ENCODE measurements around the gene TENM3. TPM values are rescaled to one million over a fixed set of nuclear protein-coding genes. Genes with fewer than 3 reads are reported as not detected.

TENM3 gene
- total RNA-seq, 2 experiments from 2014 or later = not detected

DNA sequence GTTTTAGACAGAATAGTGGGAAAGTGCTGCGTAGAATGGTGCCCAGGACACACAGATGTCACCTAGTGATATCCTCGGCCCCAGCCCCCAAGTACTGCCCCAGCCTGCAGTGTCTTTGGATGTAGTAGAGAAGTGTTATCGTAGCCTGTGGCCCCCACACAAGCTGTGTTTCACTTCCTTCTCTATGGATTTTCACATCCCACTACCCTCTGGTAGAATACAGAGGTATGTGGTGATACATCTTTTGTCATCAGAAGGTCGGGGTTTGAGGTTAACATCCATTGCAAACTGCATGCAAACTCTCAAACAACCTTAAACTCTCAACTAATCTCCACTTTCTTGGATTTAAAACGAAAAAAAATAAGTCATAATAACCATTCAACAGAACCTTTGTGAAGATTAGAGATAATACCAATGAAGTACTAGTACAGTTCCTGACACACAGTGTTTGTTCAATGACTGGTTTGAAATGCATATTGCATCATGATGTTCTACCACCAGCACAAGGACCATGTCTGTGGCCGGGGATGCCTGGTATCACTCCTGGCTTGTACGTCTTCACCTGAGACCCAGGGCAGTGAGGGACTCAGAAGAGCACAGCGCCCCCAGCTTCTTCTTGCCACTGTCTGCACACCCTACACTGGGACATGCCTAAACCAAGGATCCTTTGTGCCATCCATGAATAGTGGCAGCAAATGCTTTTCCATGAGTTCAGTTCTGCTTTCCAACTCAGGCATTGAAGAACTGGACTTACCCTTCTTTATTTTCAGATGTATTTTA is 406.7 kb downstream of the TENM3 start:
- Histone ChIP-seq H3K79me2 (ENCODE audit: insufficient read depth, low read depth, low read length) (no peaks in the 10 kb centered on the region), H3K9me2 (ENCODE audit: insufficient read depth, low read length) (no peaks in the 10 kb centered on the region), H4K20me1 (ENCODE audit: insufficient read depth, low read length) (no peaks in the 10 kb centered on the region), H3K36me3 (ENCODE audit: insufficient read depth, low read length) (no peaks in the 10 kb centered on the region), H3K4me3 (ENCODE audit: low read depth, low read length, poor library complexity, severe bottlenecking) (no peak overlapping the region), H3K9me3 (ENCODE audit: low read length) (no peaks in the 10 kb centered on the region), H3K27ac (ENCODE audit: low read depth, low read length, poor library complexity, severe bottlenecking) (no peak overlapping the region), H3K4me1 (ENCODE audit: insufficient read depth, low read length, poor library complexity, severe bottlenecking) (no peaks in the 10 kb centered on the region), H2AFZ (ENCODE audit: low read length) (no peak overlapping the region), H3K4me2 (ENCODE audit: low read length) (no peak overlapping the region)
- TF ChIP-seq EZH2phosphoT487 (IDR thresholded peaks at IDR 0.05; ENCODE audit: borderline replicate concordance, low read depth, low read length) = no peak
- TF ChIP-seq, protein P1, sequence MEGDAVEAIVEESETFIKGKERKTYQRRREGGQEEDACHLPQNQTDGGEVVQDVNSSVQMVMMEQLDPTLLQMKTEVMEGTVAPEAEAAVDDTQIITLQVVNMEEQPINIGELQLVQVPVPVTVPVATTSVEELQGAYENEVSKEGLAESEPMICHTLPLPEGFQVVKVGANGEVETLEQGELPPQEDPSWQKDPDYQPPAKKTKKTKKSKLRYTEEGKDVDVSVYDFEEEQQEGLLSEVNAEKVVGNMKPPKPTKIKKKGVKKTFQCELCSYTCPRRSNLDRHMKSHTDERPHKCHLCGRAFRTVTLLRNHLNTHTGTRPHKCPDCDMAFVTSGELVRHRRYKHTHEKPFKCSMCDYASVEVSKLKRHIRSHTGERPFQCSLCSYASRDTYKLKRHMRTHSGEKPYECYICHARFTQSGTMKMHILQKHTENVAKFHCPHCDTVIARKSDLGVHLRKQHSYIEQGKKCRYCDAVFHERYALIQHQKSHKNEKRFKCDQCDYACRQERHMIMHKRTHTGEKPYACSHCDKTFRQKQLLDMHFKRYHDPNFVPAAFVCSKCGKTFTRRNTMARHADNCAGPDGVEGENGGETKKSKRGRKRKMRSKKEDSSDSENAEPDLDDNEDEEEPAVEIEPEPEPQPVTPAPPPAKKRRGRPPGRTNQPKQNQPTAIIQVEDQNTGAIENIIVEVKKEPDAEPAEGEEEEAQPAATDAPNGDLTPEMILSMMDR (conservative IDR thresholded peaks at IDR 0.05; ENCODE audit: low read length) = no peak
- no TSS peak for BruUV-seq (replicated peaks)
- intact Hi-C loops (cut with micrococcal nuclease; ENCODE audit: unreplicated experiment) = no loop called here
- DNase-seq (ENCODE audit: low spot score) = no peak
- CTCF ChIA-PET (ENCODE audit: unreplicated experiment) = no interaction called here
- POLR2A ChIA-PET = no interaction called here

DNA sequence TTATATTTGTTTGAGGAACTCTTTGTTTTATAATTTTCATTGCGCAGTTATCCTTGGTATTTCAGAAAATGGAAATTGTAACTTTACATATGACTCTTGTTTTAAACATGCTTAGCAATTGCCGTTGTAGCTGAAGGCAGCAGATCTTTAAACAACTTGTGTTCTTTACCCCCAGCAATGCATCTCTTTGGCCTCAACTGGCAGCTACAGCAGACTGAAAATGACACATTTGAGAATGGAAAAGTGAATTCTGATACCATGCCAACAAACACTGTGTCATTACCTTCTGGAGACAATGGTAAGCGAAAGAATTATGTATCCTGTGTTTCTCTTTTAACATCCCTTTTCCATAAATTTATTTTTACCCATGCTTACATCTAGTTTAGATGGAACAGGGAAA is 410.4 kb downstream of the TENM3 start:
- intact Hi-C loops (cut with micrococcal nuclease; ENCODE audit: unreplicated experiment) = no loop called here
- no peaks in the 10 kb centered on the region for H3K4me1 ChIP-seq (ENCODE audit: insufficient read depth, low read length, poor library complexity, severe bottlenecking)
- H3K9me3 ChIP-seq (ENCODE audit: low read length) = no peaks in the 10 kb centered on the region
- H3K27ac ChIP-seq (ENCODE audit: low read depth, low read length, poor library complexity, severe bottlenecking) = no peak overlapping the region
- no peaks in the 10 kb centered on the region for H4K20me1 ChIP-seq (ENCODE audit: insufficient read depth, low read length)
- no TSS peak for BruUV-seq (replicated peaks)
- H3K79me2 ChIP-seq (ENCODE audit: insufficient read depth, low read depth, low read length) = no peaks in the 10 kb centered on the region
- no peaks in the 10 kb centered on the region for H3K9me2 ChIP-seq (ENCODE audit: insufficient read depth, low read length)
- no peak for TF ChIP-seq EZH2phosphoT487 (IDR thresholded peaks at IDR 0.05; ENCODE audit: borderline replicate concordance, low read depth, low read length)
- TF ChIP-seq, protein P1 (conservative IDR thresholded peaks at IDR 0.05; ENCODE audit: low read length) = no peak
- H3K4me3 ChIP-seq (ENCODE audit: low read depth, low read length, poor library complexity, severe bottlenecking) = no peak overlapping the region
- H3K36me3 ChIP-seq (ENCODE audit: insufficient read depth, low read length) = no peaks in the 10 kb centered on the region
- no peak overlapping the region for H3K4me2 ChIP-seq (ENCODE audit: low read length)
- ChIA-PET POLR2A (no interaction called here), CTCF (ENCODE audit: unreplicated experiment) (no interaction called here)
- DNase-seq (ENCODE audit: low spot score) = no peak
- H2AFZ ChIP-seq (ENCODE audit: low read length) = no peak overlapping the region

DNA sequence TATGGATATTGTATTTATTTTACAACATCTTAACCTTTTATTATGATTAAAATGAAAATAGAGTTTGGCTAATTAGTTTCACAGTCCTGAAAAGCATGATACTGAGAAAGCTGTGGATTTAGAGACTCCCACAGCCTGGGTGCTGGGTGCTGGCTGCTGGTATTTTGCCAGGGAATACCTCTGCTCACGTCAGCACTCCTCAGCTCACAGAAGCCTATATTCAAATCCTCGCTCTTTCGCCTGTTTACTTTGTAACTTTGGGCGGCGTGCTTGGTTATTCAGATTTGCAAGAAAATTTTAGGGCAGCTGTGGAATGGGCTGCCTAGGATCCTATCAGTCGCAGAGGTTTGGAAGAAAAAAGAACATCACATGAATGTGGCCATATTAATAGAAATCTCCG is 412.1 kb downstream of the TENM3 start:
- DNase-seq (ENCODE audit: low spot score) = no peak
- no peaks in the 10 kb centered on the region for H3K4me1 ChIP-seq (ENCODE audit: insufficient read depth, low read length, poor library complexity, severe bottlenecking)
- intact Hi-C loops (cut with micrococcal nuclease; ENCODE audit: unreplicated experiment) = no loop called here
- no peaks in the 10 kb centered on the region for H3K9me3 ChIP-seq (ENCODE audit: low read length)
- no TSS peak for BruUV-seq (replicated peaks)
- no peak overlapping the region for H2AFZ ChIP-seq (ENCODE audit: low read length)
- H4K20me1 ChIP-seq (ENCODE audit: insufficient read depth, low read length) = no peaks in the 10 kb centered on the region
- no peaks in the 10 kb centered on the region for H3K36me3 ChIP-seq (ENCODE audit: insufficient read depth, low read length)
- ChIA-PET CTCF (ENCODE audit: unreplicated experiment) (no interaction called here), POLR2A (interaction anchor here (1.2 kb wide), 1 partner anchor 29 kb away, joined by 3 read pairs; no protein-coding TSS in a partner anchor)
- no peak overlapping the region for H3K4me3 ChIP-seq (ENCODE audit: low read depth, low read length, poor library complexity, severe bottlenecking)
- no peaks in the 10 kb centered on the region for H3K9me2 ChIP-seq (ENCODE audit: insufficient read depth, low read length)
- H3K79me2 ChIP-seq (ENCODE audit: insufficient read depth, low read depth, low read length) = no peaks in the 10 kb centered on the region
- no peak overlapping the region for H3K4me2 ChIP-seq (ENCODE audit: low read length)
- no peak overlapping the region for H3K27ac ChIP-seq (ENCODE audit: low read depth, low read length, poor library complexity, severe bottlenecking)
- no peak for TF ChIP-seq EZH2phosphoT487 (IDR thresholded peaks at IDR 0.05; ENCODE audit: borderline replicate concordance, low read depth, low read length)
- TF ChIP-seq, protein P1 (conservative IDR thresholded peaks at IDR 0.05; ENCODE audit: low read length) = no peak

Measured in OCI-LY7 (cell line).